Ascending aorta (tissue), 2 donors: ENCODE measurements around the gene IRX2. TPM values are rescaled to one million over a fixed set of nuclear protein-coding genes. Genes with fewer than 3 reads are reported as not detected.

ENCODE experiments used
- DNase-seq, 2 donors: peaks; one replicate each; pipeline ENCODE4 v3.0.0-alpha.2; 2019; ENCODE audit warnings: low spot score in 2 of 2
- H3K27ac ChIP-seq, 2 donors: fragments of 200-600 bp; sonication (generic); one replicate each; pipeline ENCODE4 v1.5.1; 2016 to 2017; ENCODE audit warnings: mild to moderate bottlenecking in 1 of 2
- H3K27me3 ChIP-seq: fragments of 200-600 bp; sonication (generic); one replicate; pipeline ENCODE4 v1.5.1; 2017
- H3K36me3 ChIP-seq, 2 donors: fragments of 200-600 bp; sonication (generic); one replicate each; pipeline ENCODE4 v1.5.1; 2016
- H3K4me1 ChIP-seq, 2 donors: fragments of 200-600 bp; sonication (generic); one replicate each; pipeline ENCODE4 v1.5.1; 2016 to 2017; ENCODE audit warnings: mild to moderate bottlenecking in 1 of 2
- H3K4me3 ChIP-seq, 2 donors: fragments of 200-600 bp; sonication (generic); one replicate each; pipeline ENCODE4 v1.5.1; 2016 to 2017; ENCODE audit warnings: mild to moderate bottlenecking in 1 of 2
- H3K9me3 ChIP-seq, 2 donors: fragments of 200-600 bp; sonication (generic); one replicate each; pipeline ENCODE4 v1.5.1; 2016
- CTCF ChIP-seq, 3 experiments: fragments of 200-600 bp in 2 of 3; fragments of 450-650 bp in 1 of 3; sonication (generic) in 2 of 3; IDR thresholded peaks; one replicate each; pipeline ENCODE4 v1.5.1; 2016 to 2019; ENCODE audit warnings: antibody characterized with exemption in 3 of 3, mild to moderate bottlenecking in 1 of 3, moderate library complexity in 1 of 3
- intact Hi-C: fragments of 100-400 bp; cut with DNase I; formaldehyde crosslinking; loops from one replicate; pipeline ENCODE4 v1.15.1; 2023
- total RNA-seq: library from RNA; depleted of rRNA; stranded (reverse); fragments of >200 nt; gene quantifications from one replicate; pipeline ENCODE4 v1.1.0, GENCODE V29; 2016

The IRX2 gene
- total RNA-seq, 1 donor from 2014 or later: not detected

- peaks cover 33% of the 10 kb centered on the region for H3K27me3 ChIP-seq
- H3K36me3 ChIP-seq: no peaks in the 10 kb centered on the region
- H3K4me3 ChIP-seq: peak overlapping the region; percentile 30 to 55
- H3K9me3 ChIP-seq: no peaks in the 10 kb centered on the region
- H3K4me1 ChIP-seq: peaks cover 0 to 3% of the 10 kb centered on the region in 2 donors
- no peak overlapping the region for H3K27ac ChIP-seq
- intact Hi-C loops: no loop called here
- no peak for DNase-seq
- no peak for TF ChIP-seq CTCF (IDR thresholded peaks at IDR 0.05)
These were observed 566 bp downstream of the IRX2 start for GRCh38 chr5:2750758-2751464.

GRCh38 chr5:2750026-2750757 lies 1.3 kb downstream of the IRX2 start:
- H3K27me3 ChIP-seq: peaks cover 33% of the 10 kb centered on the region
- no peak for TF ChIP-seq CTCF (IDR thresholded peaks at IDR 0.05)
- H3K9me3 ChIP-seq: no peaks in the 10 kb centered on the region
- no peak for DNase-seq
- H3K4me1 ChIP-seq: peaks cover 0 to 3% of the 10 kb centered on the region in 2 donors
- H3K27ac ChIP-seq: no peak overlapping the region
- H3K4me3 ChIP-seq: peak overlapping the region in 1 of 2 donors; percentile 55
- intact Hi-C loops: no loop called here
- H3K36me3 ChIP-seq: no peaks in the 10 kb centered on the region

GRCh38 chr5:2749514-2750025 lies 1.9 kb downstream of the IRX2 start:
- H3K4me1 ChIP-seq: peaks cover 0 to 3% of the 10 kb centered on the region in 2 donors

GRCh38 chr5:2748861-2749513 lies 2.5 kb downstream of the IRX2 start:
- H3K36me3 ChIP-seq: no peaks in the 10 kb centered on the region
- TF ChIP-seq CTCF (IDR thresholded peaks at IDR 0.05): no peak
- H3K27me3 ChIP-seq: peaks cover 25% of the 10 kb centered on the region
- no peaks in the 10 kb centered on the region for H3K9me3 ChIP-seq
- no peak overlapping the region for H3K27ac ChIP-seq
- DNase-seq: no peak
- intact Hi-C loops: no loop called here
- peaks cover 0 to 3% of the 10 kb centered on the region in 2 donors for H3K4me1 ChIP-seq
- no peak overlapping the region for H3K4me3 ChIP-seq

More at GRCh38 chr5:2749514-2750025, 1.9 kb downstream of the IRX2 start:
- Histone ChIP-seq H3K4me3 (no peak overlapping the region), H3K36me3 (no peaks in the 10 kb centered on the region), H3K27ac (no peak overlapping the region), H3K27me3 (peaks cover 27% of the 10 kb centered on the region), H3K9me3 (no peaks in the 10 kb centered on the region)
- DNase-seq: no peak
- intact Hi-C loops: no loop called here
- TF ChIP-seq CTCF (IDR thresholded peaks at IDR 0.05): no peak

- DNase-seq: no peak
- intact Hi-C loops: no loop called here
- no peak overlapping the region for H3K27ac ChIP-seq
- TF ChIP-seq CTCF (IDR thresholded peaks at IDR 0.05): no peak
- H3K4me3 ChIP-seq: no peak overlapping the region
- peaks cover 0 to 3% of the 10 kb centered on the region in 2 donors for H3K4me1 ChIP-seq
- no peaks in the 10 kb centered on the region for H3K36me3 ChIP-seq
- peaks cover 28% of the 10 kb centered on the region for H3K27me3 ChIP-seq
- no peaks in the 10 kb centered on the region for H3K9me3 ChIP-seq
These were observed 3.2 kb downstream of the IRX2 start for GRCh38 chr5:2748179-2748860.
